CD4-positive, alpha-beta T cell treated with Interleukin-15 for 1 hour (primary cell): Measurements from ENCODE around the gene MYO1E.
"Not testable (repeated sequence)": the region's sequence is repeated elsewhere in the genome, so short reads cannot be mapped to it uniquely, and the experiment has no call there.

Source experiments
- DNase-seq: peaks from one replicate; pipeline ENCODE4 v3.0.0-alpha.2; 2020

MYO1E gene

DNA sequence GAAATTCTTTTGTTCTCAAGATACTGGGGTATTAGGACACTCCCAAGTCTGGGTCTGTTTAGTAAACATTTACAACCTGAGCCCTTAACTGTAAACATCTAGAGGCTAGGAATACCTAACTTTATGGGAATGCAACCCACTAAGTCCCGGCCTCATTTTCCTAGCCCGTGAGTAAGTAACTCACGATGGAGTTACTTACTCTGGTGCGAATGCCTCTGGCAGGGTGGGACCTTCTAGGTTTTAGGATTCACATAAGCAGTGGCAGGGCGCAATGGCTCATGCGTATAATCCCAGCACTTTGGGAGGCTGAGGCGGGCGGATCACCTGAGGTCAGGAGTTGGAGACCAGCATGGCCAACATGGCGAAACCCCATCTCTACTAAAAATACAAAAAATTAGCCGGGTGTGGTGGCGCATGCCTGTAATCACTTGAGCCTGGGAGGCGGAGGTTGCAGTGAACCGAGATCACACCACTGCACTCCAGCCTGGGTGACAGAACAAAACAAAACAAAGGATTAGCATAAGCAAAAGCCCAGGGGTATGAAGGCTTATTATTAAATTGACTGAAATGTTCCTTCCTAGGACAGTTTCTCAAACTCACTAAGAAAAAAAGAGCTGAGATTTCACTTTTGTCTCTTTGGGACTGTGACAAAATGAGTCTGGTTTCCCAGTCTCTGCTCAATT is 14.7 kb upstream of the MYO1E start:
- DNase-seq: not testable (repeated sequence)

DNA sequence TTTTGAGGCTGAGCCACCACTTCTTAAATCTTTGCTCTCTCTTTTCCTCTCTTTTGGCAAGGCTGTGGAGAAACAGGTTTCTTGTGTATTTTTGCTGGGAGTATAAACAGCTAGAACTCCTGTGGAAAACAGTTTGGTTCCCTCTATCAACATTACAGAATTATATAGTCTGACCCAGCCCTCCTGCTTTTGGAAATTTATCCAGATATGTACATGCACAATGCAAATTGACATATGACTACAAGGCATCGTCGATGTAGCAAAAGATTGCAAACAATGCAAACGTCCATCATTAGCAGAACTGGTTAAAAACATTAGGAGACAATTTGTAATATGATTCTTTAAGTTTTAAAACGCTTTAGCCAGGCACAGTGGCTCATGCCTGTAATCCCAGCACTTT is 12.5 kb upstream of the MYO1E start:
- no peak for DNase-seq

DNA sequence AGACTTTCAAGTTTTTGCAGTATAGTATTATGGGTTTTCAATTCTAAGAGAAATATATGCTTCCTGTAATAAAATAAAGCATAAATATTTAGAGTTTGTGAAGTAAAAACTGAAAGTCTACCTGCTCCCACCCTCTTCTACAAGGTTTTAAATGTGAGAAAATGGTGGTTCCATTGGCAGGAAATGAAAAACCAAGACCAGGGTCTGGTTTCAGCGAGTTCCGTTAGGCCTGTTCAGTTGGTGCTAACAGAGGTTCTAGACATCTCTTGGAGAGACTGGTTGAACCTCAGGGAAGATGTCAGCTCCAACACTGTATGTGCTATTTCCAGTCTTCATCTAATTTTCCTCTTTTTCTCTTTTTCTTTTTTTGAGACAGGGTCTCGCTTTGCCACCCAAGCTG is 11.8 kb upstream of the MYO1E start:
- DNase-seq: no peak

DNA sequence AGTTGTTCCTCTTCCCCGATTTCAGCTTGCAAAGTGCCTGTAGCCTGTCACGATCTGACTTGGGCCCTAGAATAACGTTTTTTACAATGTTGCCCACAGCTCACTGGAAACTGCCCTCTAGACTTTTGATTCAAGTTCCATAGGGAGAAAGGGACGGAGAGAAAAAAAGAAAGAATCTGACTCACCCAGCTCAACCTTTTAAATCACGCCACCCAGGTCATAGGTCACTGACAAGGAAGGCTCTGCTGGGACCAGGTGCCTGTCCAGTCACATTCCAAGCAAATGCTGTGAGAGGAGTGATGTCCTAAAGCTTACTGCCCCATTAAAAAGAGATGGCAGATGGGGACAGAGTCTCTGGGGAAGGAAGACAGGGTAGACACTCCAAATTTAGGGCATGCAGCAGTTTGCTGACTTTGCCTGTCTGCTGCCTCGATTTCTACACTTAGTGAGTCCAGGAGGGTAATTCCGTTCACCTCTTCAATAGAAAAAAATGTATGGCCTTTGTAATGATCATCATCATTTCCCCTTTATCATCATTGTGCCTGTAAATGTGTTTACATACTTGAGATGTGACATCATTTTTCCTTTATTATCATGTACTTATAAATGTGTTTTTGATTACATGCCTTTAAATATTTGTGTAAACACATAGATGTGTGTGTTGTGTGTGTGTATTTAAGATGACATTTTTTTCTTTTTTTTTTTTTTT is 8.4 kb upstream of the MYO1E start:
- no peak for DNase-seq

DNA sequence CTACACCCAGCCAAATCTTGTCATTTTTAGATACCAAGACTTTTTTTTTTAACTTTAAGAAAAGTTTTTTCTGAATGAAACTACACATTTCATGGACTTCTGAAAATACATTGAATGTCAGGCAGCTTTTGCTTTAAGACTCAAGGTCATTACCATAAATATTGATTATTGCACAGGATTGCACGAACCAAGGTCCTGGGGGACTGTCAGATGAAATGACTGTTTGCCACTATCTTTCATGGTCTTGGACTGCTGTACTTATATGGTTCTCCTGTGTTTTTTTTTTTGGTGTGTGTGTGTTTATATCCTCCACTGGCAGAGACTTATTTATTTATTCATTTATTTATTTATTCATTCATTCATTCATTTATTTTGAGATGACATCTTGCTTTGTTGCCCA is 6.9 kb upstream of the MYO1E start:
- DNase-seq: no peak

DNA sequence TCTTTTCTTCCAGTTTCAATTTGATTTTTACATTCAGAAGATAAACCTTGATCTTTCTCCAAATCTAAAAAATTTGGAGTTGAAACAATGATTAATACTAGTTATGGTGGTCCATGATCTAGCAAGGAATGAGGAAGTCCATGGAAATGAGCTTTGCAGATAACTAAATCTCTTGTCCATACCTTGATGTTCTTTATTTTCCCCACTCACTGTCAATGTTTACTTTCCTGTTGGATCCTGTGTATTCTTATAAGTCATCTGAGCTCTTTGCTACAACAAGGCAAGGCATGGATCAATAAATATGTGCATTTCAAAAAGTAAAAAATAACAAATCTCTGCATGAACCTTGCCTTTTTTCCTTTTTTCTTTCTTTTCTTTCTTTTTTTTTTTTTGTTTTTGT is 6.2 kb upstream of the MYO1E start:
- no peak for DNase-seq

DNA sequence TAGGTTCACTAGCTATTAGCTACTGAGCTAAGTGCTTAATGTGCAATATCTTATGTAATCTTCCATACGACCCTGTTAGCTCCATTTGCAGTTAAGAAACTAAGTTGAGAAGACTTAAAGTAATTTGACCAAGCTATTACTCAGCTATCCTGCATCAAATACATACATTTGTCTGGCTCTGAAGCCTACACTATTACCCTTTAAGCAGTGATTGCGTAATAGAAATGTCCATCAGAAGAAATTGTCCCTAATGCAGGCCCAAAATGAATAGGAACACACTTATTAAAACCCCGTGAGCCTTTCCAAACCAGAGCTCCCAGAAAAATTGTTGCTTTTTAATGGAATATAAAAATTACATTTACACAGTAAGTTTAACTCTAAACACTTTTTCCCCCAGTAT is 5.3 kb upstream of the MYO1E start:
- no peak for DNase-seq

DNA sequence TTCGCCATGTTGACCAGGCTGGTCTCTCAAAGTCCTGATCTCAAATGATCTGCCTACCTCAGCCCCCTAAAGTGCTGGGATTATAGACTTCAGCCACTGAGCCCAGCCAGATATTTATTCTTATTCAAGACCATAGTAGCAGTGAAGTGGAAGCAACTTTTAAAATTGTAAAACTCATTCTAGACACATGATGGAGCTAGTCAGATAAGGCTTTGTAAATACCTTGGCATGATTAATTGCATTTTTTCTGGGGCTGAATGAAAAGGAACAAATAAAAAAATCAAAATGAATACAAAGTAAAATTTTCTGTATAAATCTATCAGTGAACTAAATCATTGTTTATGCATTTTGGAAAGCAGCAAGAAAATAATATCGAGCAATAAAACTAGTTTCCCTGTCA is 4.1 kb upstream of the MYO1E start:
- DNase-seq: no peak

DNA sequence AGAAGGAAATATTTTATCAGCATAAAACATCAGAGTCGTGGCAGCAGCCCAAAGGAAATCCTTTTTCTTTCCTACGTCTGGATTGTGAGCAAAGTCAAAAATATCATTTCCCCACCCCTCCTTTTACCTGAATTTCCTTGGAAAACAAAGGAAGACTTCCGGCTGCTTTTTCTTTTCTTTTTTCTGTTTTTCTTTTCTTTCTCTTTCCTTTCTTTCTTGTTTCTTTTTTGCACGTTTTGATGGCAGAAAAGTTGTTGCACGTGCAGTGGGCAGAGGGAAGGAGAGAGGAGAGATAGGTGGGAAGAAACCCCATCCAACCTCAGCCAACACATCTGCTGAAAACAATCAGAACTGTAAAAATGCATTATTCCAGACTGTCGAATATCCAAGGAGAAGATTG is 544 bp upstream of the MYO1E start:
- DNase-seq: no peak

DNA sequence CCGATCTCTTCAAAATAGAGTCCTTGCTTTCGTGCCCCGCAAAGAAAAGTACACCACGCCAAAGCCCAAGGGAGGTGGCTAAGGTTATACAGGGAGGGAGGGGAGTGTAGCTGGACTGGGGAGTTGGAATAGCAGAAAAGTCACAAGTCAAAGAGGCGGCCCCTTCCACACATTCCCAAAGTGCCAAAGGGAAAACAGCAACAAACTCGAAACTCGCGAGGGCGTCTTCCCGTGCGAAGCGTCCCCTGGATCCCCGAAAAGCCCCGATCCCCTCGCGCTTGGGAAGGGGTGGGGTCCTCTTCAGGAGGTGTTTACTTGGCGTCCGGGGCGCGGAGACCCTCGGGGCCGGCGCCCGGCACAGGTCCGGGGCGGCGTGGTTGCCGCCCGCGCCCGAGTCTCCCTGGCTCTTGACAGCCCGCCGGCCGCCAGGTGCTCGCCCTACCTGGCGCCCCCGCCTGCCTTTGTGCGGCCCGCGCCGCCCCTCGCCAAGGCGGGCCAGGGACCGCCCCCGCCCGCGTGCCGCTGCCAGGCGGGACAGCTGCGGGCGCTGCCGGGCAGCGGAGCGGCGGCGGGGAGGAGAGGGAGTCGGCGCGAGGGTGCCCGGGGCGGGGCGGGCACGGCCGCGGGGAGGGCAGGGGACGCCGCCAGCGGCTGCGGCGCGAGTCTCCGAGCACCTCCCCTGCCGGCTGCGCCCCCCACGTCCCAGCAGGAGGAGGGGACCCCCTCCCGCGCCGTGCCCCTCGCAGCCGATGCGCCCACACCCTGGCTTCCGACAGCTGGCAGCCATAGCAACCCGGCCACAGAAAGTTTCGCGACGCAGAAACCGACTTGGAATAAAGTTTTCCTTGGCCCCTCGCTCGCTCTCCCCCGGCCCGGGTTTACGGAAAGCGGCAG is 966 bp downstream of the MYO1E start:
- DNase-seq: peak; percentile 18

DNA sequence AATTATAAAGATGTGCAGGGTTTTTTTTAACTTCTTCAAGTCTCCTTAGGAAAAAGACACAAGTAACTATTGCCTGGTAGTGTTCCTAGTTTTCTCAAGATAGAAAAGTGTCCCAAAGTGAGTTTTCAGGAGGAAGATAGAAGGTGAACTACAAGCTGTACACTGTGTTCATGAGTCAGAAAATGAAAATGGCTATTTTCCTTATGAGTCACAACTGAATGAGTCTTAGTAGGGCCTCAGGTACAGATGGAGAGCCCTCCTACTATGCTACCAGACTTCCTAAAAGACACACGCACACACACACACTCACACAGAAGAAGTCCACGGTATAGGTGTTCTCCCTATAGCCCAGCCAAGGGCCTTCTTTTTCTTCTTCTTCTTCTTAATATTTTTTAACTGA is 3.1 kb downstream of the MYO1E start:
- DNase-seq: no peak

DNA sequence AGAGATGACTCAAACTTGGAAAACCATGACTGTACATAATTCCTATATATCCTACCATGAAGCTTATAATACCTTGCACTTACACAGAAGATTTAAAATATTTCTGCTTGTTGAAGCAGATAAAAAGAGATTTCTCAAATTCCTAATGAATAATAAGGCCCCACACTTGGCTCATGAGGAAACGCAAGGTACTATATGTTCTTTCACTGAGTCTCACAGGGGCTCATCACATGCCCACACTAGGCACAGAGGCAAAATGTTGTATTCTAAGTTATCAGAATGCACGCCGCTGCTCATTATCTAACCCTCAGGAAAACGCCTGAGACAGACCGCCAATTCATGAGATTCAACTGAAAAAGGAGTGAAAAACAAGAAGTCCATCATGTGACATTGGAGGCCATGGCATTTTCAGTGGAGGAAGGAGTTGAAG is 5.6 kb downstream of the MYO1E start:
- DNase-seq: no peak

DNA sequence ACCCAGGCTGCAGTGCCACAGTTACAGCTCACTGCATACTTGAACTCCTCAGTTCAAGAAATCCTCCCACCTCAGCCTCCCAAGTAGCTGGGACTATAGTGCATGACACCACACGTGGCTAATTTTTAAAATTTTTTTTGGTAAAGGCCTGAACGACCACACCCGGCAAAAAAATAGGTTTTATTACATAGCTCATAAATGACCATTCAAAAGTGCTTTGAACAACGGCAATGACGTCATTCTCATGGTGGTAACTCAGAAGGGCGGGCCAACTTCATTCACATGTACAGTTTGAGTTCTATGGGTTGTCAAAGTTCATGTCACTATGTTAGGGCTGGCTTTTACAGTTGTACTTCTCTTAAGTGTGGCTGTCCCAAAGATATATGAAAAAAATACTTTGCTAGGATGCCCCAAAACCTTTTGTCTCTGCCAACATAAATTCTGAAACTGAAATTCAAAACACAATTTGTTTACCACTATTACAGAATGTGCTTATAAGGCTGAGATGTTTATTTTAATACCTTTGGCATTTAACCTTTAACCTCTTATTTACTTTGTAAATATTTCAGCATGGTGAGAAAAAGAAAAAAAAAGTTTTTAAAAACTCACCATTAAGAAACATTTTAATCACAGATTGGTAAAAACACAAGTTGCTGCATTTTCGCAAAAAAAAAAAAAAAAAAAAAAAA is 6.2 kb downstream of the MYO1E start:
- no peak for DNase-seq

DNA sequence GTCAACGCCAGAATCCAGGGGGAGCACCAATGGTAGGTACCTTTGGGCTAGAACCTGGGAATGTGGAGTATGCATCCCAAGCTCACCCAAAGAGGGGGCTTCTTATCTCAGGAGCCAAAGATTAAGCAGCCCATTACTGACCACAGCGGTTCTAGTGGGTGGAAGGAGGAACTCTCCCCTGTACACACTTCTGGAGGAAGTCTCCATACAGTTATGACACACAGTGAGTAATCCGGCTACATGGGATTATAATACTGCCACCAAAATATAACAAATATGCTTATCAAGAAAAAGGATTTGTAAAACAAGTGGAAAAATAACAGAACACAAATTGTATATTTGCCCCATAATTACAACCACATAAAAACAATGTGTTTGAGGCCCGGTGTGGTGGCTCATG is 8.4 kb downstream of the MYO1E start:
- no peak for DNase-seq

DNA sequence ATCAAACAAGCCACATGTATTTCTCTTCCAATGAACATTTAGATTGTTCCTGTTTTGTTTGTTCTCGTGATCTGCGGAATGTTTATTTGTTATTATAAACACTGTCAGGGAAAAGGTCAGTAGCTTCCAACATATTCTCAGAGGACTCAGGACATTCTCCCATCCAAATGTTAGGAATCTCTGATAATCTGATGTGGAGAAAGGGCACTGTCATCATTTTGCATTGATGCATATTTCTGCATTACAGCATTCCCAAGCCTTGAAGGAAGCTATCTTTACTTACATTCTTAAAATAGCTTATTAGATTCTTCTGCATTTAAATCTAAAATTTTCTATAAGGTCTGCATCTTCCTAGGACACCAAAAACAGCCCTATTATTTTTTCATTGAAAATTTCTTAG is 10.3 kb downstream of the MYO1E start:
- no peak for DNase-seq

DNA sequence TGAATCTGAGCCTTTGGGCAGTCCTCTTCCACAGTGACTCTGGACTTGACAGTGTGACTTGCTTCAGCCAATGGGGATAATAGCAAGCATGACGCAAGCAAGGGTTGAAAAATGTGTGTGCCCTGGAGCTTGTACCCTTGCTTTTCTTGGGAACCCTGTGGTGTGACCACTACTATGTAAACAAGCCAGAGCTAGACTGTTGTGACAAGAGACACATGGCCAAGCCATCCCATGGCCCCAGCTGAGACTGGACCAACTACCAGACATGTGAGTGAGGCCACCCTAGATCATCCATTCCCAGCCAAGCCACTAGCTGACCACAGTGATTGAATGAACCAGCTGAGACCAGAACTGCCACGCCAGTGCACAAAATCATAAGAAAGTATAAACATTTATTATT is 11.8 kb downstream of the MYO1E start:
- DNase-seq: no peak

DNA sequence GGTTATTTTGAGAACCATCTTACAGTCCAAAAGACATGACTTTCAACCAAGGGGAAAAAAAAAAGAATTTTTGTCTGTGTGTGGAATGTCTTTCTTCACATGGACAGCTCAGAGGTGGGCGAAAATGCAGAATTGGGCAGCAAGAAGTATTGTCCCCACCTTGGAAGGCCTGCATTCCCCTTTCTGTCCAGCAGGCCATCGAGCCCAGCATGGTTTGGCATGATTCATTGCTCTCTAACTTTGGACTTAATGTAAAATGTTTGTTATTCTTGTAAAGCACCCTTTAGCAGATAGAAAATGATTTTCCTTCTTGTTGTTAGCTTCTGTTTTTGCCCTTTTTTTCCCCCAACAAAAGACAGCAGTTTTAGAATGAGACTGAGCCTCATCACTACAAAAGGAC is 12.4 kb downstream of the MYO1E start:
- no peak for DNase-seq

DNA sequence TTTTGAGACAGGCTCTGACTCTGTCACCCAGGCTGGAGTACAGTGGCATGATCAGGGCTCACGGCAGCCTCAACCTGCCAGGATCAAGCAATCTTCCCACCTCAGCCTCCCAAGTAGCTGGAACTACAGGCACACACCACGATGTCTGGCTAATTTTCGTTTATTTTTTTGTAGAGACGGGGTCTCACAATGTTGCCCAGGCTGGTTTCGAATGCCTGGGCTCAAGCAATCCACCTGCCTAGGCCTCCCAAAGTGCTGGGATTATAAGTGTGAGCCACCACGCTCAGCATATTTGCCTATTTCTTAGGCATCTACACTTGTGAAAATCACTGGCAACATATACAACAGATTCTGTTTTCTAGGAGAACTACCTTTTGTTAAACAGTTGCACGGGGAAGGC is 16.9 kb downstream of the MYO1E start:
- DNase-seq: no peak

DNA sequence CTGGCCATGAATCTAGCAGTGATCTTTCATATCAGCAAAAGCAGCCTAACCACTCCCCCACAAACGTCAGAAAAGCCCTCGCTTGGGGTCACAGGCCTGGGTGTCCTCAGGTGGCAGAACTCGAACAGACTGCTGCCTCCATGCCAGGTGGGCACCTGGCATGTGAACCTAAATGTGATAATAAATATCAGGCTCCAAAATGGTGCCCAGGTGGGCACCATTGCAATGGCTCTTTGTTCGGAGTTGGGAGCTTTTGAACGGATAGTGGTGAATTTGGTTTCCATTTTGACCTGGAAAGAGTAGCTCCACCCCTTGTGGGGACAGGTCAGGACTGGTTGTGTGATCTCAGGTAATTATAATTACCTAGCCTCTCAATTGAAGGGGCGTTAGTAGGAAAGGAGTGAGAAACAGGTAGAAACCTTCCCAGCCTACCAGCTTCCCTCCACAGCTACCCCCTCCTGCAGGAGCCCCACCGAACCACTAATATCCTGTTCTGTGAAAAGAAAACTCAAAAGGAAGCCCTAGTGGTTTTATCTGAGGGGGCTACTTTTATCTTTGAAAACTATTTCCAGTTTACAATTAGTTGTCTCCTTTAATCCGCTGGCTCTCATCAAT is 18.1 kb downstream of the MYO1E start:
- no peak for DNase-seq

DNA sequence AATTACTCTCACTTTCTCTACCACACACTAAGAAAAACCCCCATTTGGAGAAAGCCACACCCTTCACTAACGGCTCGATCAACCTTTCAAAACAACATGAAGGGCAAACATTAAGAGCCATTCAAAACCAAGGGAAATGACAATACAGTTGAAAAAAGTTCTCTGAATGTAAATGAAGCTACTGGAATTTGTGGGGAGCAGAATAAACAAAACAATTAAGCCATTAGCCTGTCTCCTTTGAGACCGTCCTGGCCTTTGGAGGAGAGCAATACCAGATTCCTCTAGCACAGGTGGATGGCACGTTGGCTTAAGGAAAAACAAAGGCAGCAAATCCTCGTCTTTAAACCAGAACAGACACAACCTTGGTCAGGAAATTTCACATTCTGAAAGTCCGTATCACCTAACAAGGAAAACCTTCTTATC is 18.7 kb downstream of the MYO1E start:
- no peak for DNase-seq

DNA sequence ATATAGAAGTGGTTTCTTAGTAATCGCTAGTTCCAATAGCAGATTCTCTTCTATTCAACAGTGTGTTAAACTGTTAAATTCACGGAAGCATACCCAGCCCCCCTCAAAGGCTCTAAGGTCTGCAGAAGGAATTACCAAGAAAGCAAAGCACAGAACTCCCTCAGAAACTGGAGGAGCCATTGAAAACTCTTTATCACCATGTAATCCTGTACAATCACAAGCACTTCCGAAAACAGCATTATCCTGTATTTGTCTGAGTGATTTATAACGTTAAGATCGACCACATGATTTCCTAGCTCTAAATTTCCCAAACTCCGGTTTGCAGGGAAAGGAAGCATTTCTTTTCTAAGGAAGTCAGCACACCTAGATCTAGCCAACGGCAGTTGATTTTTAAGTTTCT is 20.0 kb downstream of the MYO1E start:
- no peak for DNase-seq

DNA sequence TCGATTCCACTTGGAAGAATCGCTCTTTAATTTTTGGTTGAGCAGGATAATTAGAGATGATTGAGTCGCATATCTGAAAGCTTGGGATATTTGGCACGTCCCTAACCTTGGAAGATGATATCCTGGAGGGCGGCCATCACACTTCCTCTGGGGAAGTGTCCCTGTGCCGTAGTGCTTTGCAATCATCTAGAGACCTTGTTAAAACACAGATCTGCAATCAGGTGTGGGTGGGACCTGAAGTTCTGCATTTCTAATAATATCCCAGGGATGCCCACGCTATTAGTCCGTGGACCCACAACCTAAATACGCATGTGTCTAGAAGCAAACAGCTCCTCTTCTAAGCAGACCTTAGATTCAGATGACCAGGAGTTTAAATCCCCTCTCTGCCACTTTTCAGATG is 20.5 kb downstream of the MYO1E start:
- no peak for DNase-seq

DNA sequence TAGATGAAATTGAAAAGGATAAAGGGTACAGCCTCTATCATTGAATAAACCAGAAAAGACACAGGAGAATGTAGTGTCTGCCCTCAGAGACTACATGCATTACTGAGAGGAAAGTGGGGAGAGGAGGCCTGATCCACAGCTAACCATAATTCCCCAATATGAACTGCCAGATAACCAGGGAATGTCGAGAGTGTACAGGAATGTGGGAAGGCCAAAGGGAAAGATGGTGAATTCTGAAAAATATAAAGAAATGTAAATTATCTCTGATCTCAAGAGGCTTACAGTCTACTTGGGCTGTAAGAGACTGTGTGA is 22.3 kb downstream of the MYO1E start:
- DNase-seq: no peak
